HK-2 (cell line): Measurements from ENCODE around the gene DNAJA3.

Source experiments
- DNase-seq: peaks from one replicate; pipeline ENCODE4 v3.0.0-alpha.2; 2018; ENCODE audit not compliant: unreplicated experiment

Gene DNAJA3

GRCh38 chr16:4407543-4408322 is 17.9 kb upstream of the DNAJA3 start:
- no peak for DNase-seq

- DNase-seq = no peak
Measured at GRCh38 chr16:4408323-4408690, 17.4 kb upstream of the DNAJA3 start.

- DNase-seq = no peak
Measured at GRCh38 chr16:4409081-4409932, 16.4 kb upstream of the DNAJA3 start.

DNA sequence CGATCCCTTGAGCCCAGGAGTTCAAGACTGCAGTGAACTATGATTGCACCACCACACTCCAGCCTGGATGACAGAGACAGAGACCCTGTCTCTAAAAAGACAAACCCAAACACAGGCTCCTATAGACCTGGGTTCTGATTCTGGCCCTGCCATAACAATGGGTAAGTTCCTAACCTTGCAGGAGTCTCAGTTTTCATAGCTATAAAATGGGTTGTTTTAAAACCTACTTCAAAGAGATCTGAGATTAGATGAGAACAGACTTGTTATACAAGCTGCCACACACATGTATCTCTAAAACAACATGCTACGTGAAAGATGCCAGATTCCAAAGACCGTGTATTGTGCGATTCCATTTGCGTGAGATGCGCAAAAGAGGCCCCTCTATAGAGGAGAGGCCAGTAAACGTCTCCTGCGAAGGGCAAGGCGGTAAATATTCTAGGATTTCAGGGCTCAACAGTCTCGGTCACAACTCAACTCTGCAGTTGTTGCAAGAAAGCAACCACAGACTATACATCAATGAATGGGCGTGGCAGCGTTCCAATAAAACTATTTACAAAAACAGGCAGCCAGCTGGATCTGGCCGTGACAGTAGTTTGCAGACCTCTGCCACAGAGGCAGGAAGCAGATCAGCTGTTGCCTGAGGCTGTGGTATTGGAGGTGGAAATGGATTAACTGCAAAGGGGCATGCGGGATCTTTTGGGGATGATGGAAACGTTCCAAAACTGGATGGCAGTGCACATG is 15.2 kb upstream of the DNAJA3 start:
- no peak for DNase-seq

GRCh38 chr16:4411684-4412083 is 14.0 kb upstream of the DNAJA3 start:
- no peak for DNase-seq

- no peak for DNase-seq
Measured at GRCh38 chr16:4412159-4412558, 13.5 kb upstream of the DNAJA3 start.

DNA sequence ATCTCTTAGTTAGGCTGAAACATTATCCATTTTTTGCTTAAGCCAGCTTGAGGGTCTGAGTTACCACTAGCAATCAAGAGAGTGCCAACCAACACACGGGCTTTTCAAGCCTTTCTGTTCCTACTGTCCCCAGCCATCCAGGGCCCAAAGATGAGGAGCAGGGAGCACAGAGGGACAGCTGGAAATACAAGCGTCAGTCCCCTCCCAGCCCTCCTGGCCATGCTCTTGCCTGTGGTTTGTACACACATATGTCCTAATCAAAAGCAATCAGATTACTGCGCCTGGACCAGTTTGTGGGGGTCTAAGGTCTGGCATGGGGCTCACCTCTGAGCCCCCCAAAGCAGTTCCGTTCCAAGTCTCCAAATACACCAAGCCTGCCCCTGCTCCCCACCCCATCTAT is 12.8 kb upstream of the DNAJA3 start:
- DNase-seq = no peak

DNA sequence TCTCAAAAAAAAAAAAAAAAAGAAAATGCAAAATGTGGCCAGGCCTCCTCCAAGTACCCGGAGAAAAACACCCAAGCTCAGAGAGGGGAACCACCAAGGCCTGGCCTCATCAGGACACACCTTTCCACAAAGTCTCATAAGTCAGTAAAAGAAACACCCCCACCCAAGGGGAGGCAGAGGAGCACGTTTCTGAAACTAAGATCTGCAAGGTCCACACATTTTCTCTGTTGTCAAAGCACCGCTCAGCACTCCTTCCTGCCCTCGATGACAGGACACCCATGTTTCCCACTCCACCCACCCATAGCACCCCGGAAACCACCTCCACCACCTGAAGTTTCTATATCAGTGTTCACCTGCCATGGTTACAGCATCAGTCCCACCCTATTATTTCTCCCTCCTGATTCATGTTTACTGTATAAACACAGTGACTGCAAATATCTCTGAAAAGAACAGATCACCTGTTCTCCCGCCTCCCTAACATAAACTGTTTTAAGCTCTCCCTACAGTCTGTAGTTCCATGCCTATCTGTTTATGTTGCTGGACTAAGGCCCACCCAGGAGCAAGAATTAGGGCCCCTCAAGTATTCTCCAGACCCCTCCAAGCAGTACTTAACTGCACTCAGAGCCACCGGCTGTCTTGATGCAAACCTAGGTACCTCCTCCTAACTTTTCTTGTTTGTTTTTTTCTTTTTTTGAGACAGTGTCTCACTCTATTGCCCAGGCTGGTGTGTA is 11.3 kb upstream of the DNAJA3 start:
- DNase-seq = no peak

DNA sequence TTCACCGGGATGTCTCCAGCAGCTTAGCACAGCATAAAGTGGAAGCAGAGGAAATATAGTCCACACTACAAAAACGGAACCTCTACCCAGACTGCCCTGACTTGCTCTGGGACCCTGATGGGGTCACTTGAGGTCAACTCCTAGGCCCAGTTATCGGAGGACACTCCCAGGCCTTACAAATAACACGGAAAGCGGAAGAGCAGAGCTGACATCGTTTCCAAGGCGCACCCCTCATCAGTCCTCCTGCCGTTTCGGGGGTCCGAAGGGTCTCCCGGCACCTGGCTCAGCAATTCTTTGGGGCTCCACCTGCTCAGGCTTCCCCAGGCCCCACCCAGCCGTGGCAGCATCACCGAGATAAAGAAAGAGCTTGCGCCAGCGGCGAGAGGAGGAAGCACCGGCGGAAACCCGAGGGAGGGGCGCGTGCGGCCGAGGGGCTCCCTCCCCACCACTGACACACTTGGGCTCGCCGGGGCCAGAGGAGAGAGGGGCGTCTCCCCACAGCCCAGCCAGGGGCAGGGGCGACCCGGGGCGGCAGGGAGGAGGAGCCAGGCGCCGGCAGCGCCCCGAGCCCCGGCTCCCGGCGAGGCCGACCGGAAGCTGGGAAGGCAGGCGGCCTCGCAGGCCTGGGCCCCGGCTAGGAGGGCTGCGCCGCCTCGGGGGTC is 10.0 kb upstream of the DNAJA3 start:
- no peak for DNase-seq

DNA sequence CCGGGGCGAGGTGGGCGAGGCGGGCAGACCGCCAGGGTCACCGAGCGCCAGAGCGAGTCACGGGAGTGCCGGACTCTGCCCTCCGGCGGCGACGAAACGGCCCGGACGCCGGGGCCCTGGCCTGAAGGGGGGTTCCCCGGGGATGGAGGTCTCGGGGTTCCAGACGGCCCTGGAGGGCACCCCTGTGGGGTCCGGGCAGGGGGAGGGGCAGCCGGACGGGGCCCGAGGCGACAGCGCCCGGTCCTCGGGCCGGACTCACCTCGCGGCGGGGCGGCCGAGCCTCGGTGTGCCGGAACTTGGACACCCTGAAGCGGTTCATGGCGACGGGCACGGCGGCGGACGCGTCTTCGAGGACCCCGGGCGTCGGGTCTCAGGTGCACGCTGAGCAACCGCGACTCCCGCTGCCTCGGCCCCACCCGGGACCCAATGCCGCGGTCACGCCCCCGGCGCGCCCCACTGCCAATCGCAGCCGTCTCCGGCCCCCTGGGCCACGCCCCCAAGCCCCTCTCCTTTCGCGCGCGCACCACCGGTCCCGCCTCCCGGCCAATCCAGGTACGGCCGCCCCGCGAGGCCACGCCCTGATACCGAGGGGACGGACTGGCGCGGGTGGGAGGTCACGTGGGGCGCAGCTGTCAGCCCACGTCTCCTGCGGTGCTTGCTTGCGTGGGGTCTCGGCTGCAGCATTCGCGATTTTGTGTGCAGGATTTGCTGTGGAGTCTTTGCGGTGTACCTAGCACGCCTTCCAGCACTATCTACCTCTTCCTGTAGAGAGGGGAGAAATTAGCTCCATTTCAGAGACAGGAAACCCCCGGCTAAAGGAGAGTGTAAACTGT is 9.3 kb upstream of the DNAJA3 start, which contains the start of gene CORO7:
CORO7 (minus strand) TSS at position 397 of the 833 bp plus-strand sequence; CDS start at position 319, 78 bp downstream.
- peak; percentile 89 for DNase-seq

- no peak for DNase-seq
Measured at GRCh38 chr16:4419402-4419959, 6.2 kb upstream of the DNAJA3 start.

- DNase-seq = no peak
Measured at GRCh38 chr16:4420505-4421105, 5.1 kb upstream of the DNAJA3 start.

GRCh38 chr16:4426021-4426684 is 485 bp downstream of the DNAJA3 start:
- no peak for DNase-seq

DNA sequence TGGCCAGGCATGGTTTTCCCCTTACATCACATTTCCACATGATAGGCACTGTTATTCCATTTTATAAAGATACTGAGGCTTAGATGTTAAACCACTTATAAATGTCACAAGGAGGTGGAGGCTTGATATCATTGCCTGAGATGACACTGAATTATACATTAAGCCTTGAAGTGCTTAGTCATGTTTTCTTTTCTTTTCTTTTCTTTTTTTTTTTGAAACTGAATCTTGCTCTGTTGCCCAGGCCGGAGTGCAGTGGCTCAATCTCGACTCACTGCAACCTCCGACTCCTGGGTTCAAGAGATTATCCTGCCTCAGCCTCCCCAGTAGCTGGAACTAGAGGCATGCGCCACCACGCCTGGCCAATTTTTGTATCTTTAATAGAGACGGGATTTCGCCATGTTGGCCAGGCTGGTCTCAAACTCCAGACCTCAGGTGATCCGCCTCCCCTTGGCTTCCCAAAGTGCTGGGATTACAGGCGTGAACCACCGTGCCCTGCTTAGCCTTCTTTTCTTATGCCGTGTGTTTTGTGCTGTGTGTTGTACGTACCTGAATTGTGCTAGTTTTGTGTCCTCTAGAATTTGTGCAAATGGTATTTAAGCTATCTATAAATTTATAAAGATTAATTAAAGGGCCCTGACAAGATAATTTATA is 1.2 kb downstream of the DNAJA3 start:
- no peak for DNase-seq

DNA sequence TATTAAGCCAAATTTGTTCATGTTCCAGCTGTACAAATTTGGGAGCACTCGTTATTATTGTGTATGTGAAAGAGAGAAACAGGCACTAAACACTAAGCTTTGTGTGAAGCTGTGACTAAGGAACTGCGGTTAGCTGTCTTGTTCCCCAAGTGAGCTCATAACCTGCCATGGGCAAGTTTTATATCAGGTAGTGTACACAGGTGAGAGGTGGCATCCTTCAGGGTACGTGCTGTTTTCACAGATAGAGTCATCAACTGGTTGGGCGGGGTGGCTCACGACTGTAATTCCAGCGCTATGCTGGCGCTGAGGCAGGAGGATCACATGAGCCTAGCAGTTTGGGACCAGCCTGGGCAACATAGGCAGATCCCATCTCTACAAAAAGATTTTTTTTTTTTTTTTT is 2.8 kb downstream of the DNAJA3 start:
- DNase-seq = no peak

GRCh38 chr16:4431023-4431422 is 5.4 kb downstream of the DNAJA3 start:
- no peak for DNase-seq

DNA sequence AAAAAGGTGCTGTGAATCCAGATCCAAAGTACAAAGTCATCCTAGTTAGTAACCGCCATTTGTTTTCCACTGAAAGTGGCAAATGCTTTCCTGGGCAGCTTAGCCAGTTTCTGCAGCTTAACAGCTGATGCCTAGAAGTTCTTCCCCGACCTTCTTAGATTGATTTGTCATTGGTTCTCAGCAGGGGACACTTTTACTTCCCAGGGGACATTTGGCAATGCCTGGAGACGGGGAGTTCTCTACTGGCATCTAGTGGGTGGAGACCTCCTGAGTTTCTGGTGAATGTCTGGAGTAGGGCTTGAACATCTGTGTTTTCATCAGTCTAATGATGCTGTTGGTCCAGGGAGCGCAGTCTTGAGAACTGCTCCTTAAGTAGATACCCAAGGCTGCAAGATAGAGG is 7.6 kb downstream of the DNAJA3 start:
- no peak for DNase-seq
